GM12891 (cell line): Measurements from ENCODE around the gene KCTD6.

ENCODE experiments used
- PAX5 ChIP-seq: IDR thresholded peaks from 2 replicates; pipeline ENCODE4 v1.6.1; 2011; ENCODE audit warnings: low read length, moderate library complexity, mild to moderate bottlenecking; ENCODE audit not compliant: insufficient read depth, severe bottlenecking
- POLR2A ChIP-seq: IDR thresholded peaks from 2 replicates; pipeline ENCODE4 v1.6.1; 2011; ENCODE audit warnings: low read depth, low read length, control low read depth
- POLR2AphosphoS5 ChIP-seq: IDR thresholded peaks from 2 replicates; pipeline ENCODE4 v1.6.1; 2011; ENCODE audit warnings: low read depth, low read length, control low read depth
- TAF1 ChIP-seq: IDR thresholded peaks from 2 replicates; pipeline ENCODE4 v1.6.1; 2011; ENCODE audit warnings: low read depth, low read length, control low read depth

GRCh38 chr3:58491506-58492402 lies at the start of gene KCTD6:
- TF ChIP-seq POLR2A (no peak), POLR2AphosphoS5 (no peak), TAF1 (no peak), PAX5 (peak; percentile 79)
